DOHH2 (cell line): ENCODE results near the gene NPAS3.

Experiments
- EZH2phosphoT487 ChIP-seq: fragments of 200-600 bp; sonication (generic); IDR thresholded peaks from 2 replicates; pipeline ENCODE4 v1.6.1; 2017; ENCODE audit warnings: borderline replicate concordance, mild to moderate bottlenecking, antibody characterized with exemption, low read length, moderate library complexity, mixed read lengths
- TF ChIP-seq, protein P1 (sequence below): fragments of 200-600 bp; sonication (generic); IDR thresholded peaks from one replicate; pipeline ENCODE4 v1.5.1; 2014; ENCODE audit warnings: antibody characterized with exemption, mild to moderate bottlenecking, low read depth, low read length; ENCODE audit not compliant: poor library complexity, severe bottlenecking

DNA sequence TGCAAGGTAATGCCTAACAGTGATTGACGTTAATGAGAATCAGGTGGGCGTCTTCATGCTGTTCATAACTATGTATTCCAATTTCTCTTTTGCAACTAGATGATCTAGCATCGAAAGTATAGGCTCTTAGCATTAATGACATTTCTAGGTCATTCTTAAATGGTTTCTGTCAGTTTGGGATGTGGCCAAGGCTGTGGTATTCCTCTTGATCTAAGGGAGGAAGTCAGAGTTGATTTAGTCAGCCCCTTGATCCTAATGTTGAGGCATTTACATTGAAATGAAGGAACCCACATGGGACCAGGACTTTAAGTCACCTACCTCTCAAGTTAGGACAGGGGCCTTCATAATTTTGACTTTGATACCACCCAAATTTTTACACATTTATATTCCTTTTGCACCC, 448.1 kb downstream of the NPAS3 start:
- TF ChIP-seq, protein P1, sequence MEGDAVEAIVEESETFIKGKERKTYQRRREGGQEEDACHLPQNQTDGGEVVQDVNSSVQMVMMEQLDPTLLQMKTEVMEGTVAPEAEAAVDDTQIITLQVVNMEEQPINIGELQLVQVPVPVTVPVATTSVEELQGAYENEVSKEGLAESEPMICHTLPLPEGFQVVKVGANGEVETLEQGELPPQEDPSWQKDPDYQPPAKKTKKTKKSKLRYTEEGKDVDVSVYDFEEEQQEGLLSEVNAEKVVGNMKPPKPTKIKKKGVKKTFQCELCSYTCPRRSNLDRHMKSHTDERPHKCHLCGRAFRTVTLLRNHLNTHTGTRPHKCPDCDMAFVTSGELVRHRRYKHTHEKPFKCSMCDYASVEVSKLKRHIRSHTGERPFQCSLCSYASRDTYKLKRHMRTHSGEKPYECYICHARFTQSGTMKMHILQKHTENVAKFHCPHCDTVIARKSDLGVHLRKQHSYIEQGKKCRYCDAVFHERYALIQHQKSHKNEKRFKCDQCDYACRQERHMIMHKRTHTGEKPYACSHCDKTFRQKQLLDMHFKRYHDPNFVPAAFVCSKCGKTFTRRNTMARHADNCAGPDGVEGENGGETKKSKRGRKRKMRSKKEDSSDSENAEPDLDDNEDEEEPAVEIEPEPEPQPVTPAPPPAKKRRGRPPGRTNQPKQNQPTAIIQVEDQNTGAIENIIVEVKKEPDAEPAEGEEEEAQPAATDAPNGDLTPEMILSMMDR = no peak
- no peak for TF ChIP-seq EZH2phosphoT487
